Activated CD4-positive, alpha-beta T cell treated with anti-CD3 and anti-CD28 coated beads, Interleukin-2, amount 50 U/mL, for 1 hour (primary cell): ENCODE measurements around the gene PEX10.

Source experiments
- DNase-seq: peaks from one replicate; pipeline ENCODE4 v3.0.0-alpha.2; 2020

The PEX10 gene

DNA sequence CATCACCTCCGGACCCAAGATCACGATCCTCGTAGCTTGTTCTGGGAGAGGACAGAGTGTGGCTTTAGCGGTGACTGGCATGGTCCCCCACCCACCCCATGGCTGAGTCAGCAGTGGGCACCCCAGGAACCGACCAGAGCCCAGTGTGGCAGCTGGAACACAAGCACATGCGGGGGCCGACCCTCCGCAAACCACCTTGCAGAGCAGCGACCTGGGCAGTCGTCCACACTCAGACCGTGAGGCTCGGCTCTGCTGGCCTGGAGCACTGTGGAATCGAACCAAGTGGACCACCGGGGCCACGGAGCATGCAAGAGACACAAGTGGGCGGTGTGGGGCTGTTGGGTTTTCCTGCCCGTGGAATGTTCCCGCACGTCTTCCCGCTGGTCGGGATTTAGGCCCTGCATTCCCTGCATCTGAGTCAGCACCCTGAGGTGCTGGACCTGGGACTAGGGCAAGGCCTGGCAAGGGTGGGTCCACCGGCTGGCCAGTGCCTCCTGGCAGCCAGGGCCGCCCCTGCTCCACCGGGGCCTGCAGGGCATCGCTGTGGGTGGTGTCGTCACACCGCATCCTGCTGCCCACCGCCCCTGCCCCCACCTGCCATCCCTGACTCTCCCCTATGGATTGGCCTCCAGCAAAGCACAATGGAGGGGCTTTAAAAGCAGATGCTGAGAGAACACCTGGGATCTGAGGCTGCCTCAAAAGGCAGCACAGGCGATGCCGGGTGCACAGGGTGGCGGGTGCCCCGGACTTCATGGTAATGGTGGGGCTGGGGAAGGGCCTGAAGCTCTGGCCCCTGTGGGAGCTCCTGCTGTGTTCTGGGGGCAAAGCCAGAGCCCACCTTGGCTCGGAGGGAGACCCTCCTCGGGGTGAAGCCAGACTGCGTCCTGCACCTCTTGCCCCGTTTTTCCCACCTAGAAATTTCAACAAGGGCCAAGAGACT lies 39.5 kb downstream of the PEX10 start:
- DNase-seq: no peak

- DNase-seq: no peak
Observed at GRCh38 chr1:2368053-2368744, 44.2 kb downstream of the PEX10 start.

GRCh38 chr1:2363847-2364513 lies 48.4 kb downstream of the PEX10 start:
- no peak for DNase-seq

DNA sequence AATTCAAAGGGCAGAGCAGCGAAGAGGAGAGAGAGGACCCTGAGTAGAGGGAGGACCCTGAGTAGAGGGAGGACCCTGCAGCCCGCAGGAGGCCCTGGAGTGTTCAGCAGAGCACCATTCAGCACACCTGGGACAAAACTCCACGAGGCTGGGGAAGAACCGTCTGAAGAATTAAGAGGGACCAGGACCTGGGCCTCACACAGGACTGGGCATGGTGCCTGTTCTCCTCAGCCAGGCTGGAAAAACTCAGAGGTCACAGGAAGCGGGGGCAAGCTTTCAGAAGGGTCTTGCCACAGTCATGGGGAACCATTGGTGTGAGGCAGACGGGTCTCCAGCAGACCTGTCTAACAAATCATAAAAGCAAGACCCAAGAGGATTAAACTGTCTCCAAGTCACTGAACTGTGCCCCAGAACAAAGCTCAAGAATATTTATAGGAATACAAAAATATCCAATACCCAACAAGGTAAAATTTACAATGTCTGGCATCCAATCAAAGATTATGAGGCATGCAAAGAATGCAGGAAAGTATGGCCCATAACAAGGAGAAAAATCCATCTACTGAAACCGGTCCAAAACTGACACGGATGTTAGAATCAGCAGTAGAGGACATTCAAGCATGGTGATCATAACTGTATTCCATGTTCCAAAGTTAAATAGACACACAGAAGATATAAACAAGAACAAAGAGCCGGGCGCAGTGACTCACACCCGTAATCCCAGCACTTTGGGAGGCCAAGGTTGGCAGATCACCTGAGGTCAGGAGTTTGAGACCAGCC lies 51.6 kb downstream of the PEX10 start:
- no peak for DNase-seq

GRCh38 chr1:2358651-2359640 lies 53.4 kb downstream of the PEX10 start:
- DNase-seq: no peak

- no peak for DNase-seq
Observed at GRCh38 chr1:2358072-2358471, 54.3 kb downstream of the PEX10 start.

- no peak for DNase-seq
Observed at GRCh38 chr1:2356911-2357845, 55.2 kb downstream of the PEX10 start.

GRCh38 chr1:2356401-2356800 lies 56.0 kb downstream of the PEX10 start:
- DNase-seq: no peak

DNA sequence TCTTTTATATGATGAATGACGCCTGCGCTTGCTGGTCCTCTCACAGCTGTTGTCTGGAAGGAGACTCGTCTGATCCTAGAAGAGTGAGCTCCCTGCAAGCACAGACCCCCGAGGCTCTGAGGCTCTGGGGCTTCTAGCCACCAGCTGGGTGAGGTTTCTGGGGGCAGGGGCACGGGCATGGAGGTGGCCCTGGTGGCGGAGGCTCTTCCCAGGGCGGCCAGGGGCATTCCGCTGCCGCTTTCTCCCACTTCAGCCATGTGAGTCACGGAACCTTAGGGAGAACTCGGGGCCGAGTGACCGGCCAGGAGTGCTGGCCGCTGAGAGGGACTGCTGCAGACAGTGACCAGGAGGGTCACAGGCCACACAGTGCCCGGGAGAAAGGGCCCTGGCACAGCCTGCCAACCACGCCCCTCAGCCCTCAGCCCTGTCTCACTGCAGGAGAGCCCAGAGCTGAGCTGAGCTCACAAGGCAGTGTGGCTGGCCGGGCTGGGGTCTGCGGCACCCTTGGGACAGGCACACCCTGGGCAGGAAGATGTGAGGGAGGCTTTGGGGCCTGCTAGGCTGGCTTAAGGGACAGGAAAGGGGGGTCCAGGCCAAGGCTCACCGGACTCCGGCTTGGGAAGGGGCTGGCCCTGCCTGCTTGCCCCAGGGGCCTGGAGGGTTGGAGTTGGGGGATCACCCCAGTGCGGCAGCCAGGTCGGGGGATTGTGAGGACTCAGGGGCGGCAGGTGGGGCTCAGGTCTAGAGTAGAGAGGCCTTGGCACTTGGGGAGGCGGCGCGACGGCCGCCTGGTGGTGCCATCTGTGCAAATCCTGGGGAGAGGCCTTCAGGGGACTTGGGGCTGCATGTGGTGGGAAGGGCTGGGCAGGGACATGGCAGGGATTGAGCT lies 56.7 kb downstream of the PEX10 start:
- DNase-seq: no peak

DNA sequence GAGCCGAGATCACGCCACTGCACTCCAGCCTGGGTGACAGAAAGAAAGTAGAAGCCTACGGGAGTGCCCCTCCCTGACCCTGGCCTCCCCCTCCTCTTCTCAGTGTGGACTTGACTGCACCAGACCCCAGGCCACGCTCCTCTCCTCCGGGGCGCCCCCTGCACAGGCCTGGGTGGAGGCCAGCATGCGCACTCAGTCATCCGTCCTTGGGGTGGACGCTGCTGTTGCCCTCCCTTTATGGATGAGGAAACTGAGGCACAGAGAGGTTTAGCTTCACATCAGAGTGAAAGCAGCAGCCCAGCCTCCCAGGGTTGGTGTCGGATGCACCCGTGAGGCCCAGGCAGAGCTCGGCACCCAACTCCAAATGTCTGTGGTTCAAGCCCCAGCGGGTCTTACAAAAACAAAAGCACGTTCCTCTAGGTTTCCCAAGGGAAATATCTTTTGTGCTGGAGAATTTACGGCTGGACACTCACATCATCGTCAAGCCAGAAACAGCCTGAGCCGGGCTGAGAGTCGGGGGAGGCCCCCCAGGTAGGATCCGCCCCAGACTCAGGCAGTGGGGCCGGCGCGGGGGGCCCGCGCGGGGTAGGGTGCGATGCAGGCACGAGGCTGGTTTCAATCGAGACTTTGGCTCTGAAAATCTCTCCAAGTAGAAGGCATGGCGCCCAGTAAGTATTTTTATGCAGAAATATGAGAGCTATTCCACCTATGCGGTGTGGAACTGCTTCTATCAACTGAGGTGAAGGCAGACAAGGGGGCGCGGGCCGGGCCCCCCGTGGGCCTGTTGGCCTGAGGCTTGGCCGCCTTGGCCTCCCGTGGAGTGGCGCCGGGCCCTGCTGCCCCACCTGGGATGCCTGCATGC lies 57.6 kb downstream of the PEX10 start:
- no peak for DNase-seq
